ENCODE measurements around the gene ACOXL. TPM values are rescaled to one million over a fixed set of nuclear protein-coding genes. Genes with fewer than 3 reads are reported as not detected.

ACOXL gene
- total and polyA plus RNA-seq, 12 donors = 0.05 to 0.19 (median 0.12) TPM; not detected in 8

- 78 to 90% (median 87%) methylated on average over 4 to 6 of the region's 6 CpGs for WGBS, 4 donors
- no peaks in the 10 kb centered on the region for H3K4me1 ChIP-seq (replicated peaks in 1 of 2)
- no peaks in the 10 kb centered on the region for H3K9me3 ChIP-seq (replicated peaks in 1 of 3)
- no peak overlapping the region for H3K27ac ChIP-seq
- no peak for TF ChIP-seq CTCF (IDR thresholded peaks at IDR 0.05)
- TF ChIP-seq POLR2A (IDR thresholded peaks at IDR 0.05) = no peak
- intact Hi-C loops (cut with DNase I) = no loop called here
- H3K36me3 ChIP-seq (replicated peaks in 1 of 2) = no peaks in the 10 kb centered on the region
- DNase-seq = no peak
- H3K27me3 ChIP-seq = no peaks in the 10 kb centered on the region
- no peak overlapping the region for H3K4me3 ChIP-seq
Observed at GRCh38 chr2:110934948-110935347, 202.6 kb downstream of the ACOXL start.

- intact Hi-C loops (cut with DNase I) = no loop called here
- H3K9me3 ChIP-seq (replicated peaks in 1 of 3) = no peaks in the 10 kb centered on the region
- no peaks in the 10 kb centered on the region for H3K27me3 ChIP-seq
- TF ChIP-seq CTCF (IDR thresholded peaks at IDR 0.05) (no peak), POLR2A (IDR thresholded peaks at IDR 0.05) (no peak)
- H3K4me1 ChIP-seq (replicated peaks in 1 of 2) = no peaks in the 10 kb centered on the region
- WGBS, 4 donors = 61 to 64% (median 63%) methylated on average over 5 of the region's 5 CpGs
- H3K27ac ChIP-seq = no peak overlapping the region
- no peaks in the 10 kb centered on the region for H3K36me3 ChIP-seq (replicated peaks in 1 of 2)
- no peak for DNase-seq
- no peak overlapping the region for H3K4me3 ChIP-seq
Observed at GRCh38 chr2:110940376-110940910, 208.1 kb downstream of the ACOXL start.

- no peaks in the 10 kb centered on the region for H3K27me3 ChIP-seq
- TF ChIP-seq POLR2A (IDR thresholded peaks at IDR 0.05) (no peak), CTCF (IDR thresholded peaks at IDR 0.05) (no peak)
- H3K4me1 ChIP-seq (replicated peaks in 1 of 2) = no peaks in the 10 kb centered on the region
- 43 to 65% (median 62%) methylated on average over 2 of the region's 2 CpGs for WGBS, 4 donors
- no peaks in the 10 kb centered on the region for H3K9me3 ChIP-seq (replicated peaks in 1 of 3)
- DNase-seq = no peak
- intact Hi-C loops (cut with DNase I) = no loop called here
- H3K27ac ChIP-seq = no peak overlapping the region
- H3K4me3 ChIP-seq = no peak overlapping the region
- H3K36me3 ChIP-seq (replicated peaks in 1 of 2) = no peaks in the 10 kb centered on the region
Observed at GRCh38 chr2:110941226-110941625, 208.9 kb downstream of the ACOXL start.

GRCh38 chr2:110943070-110943634 lies 210.8 kb downstream of the ACOXL start:
- Histone ChIP-seq H3K36me3 (replicated peaks in 1 of 2) (no peaks in the 10 kb centered on the region), H3K27me3 (no peaks in the 10 kb centered on the region), H3K4me3 (no peak overlapping the region), H3K4me1 (replicated peaks in 1 of 2) (no peaks in the 10 kb centered on the region), H3K9me3 (replicated peaks in 1 of 3) (no peaks in the 10 kb centered on the region), H3K27ac (no peak overlapping the region)
- no peak for TF ChIP-seq POLR2A (IDR thresholded peaks at IDR 0.05)
- TF ChIP-seq CTCF (IDR thresholded peaks at IDR 0.05) = no peak
- intact Hi-C loops (cut with DNase I) = no loop called here
- no peak for DNase-seq
- 59 to 86% (median 73%) methylated on average over 1 of the region's 1 CpG for WGBS, 4 donors
